HepG2 (cell line): ENCODE results near the gene FAM184B. TPM values are rescaled to one million over a fixed set of nuclear protein-coding genes. Genes with fewer than 3 reads are reported as not detected.
A peak's percentile ranks its signal among the peaks of the same experiment; 100 is the strongest.

ENCODE experiments used
- ADNP ChIP-seq: sonication (generic); formaldehyde crosslinking; IDR thresholded peaks from 2 replicates; pipeline ENCODE4 v1.4.0; 2020; ENCODE audit warnings: missing genetic modification reagents
- AHR ChIP-seq: IDR thresholded peaks from 2 replicates; pipeline ENCODE4 v1.6.1; 2018; ENCODE audit warnings: missing genetic modification reagents, missing compliant biosample characterization
- ARHGAP35 ChIP-seq: sonication (generic); formaldehyde crosslinking; IDR thresholded peaks from 2 replicates; pipeline ENCODE4 v1.9.0; 2022; ENCODE audit warnings: mild to moderate bottlenecking, inconsistent platforms, moderate library complexity, missing genetic modification reagents, borderline replicate concordance
- ISL2 ChIP-seq: sonication (generic); formaldehyde crosslinking; IDR thresholded peaks from 2 replicates; pipeline ENCODE4 v1.5.0; 2020; ENCODE audit warnings: missing genetic modification reagents
- KDM3A ChIP-seq: IDR thresholded peaks from 2 replicates; pipeline ENCODE4 v1.6.1; 2018; ENCODE audit warnings: low read depth, missing compliant biosample characterization
- MAFF ChIP-seq: IDR thresholded peaks from 2 replicates; pipeline ENCODE4 v1.6.1; 2011; ENCODE audit warnings: low read depth, low read length, improper control_type of control experiment
- MIER2 ChIP-seq: IDR thresholded peaks from 2 replicates; pipeline ENCODE4 v1.6.1; 2016; ENCODE audit warnings: missing biosample characterization, missing genetic modification reagents
- MZF1 ChIP-seq: sonication (generic); formaldehyde crosslinking; IDR thresholded peaks from 2 replicates; pipeline ENCODE4 v1.8.1; 2023; ENCODE audit warnings: mild to moderate bottlenecking, missing genetic modification reagents, borderline replicate concordance
- NFKBIZ ChIP-seq: IDR thresholded peaks from 2 replicates; pipeline ENCODE4 v1.6.1; 2018; ENCODE audit warnings: missing genetic modification reagents, missing compliant biosample characterization
- NONO ChIP-seq, 2 experiments: fragments of 450-650 bp in 1 of 2; sonication (generic) in 1 of 2; formaldehyde crosslinking in 1 of 2; IDR thresholded peaks in 1 of 2; conservative IDR thresholded peaks in 1 of 2; 2 replicates each; pipeline versions ENCODE4 v1.6.1 to v1.8.0; 2017 to 2022; ENCODE audit warnings: mild to moderate bottlenecking in 1 of 2, missing genetic modification reagents in 1 of 2, moderate library complexity in 1 of 2
- ONECUT2 ChIP-seq: sonication (generic); formaldehyde crosslinking; IDR thresholded peaks from 2 replicates; pipeline ENCODE4 v1.4.0; 2020; ENCODE audit warnings: missing genetic modification reagents
- PPARG ChIP-seq: conservative IDR thresholded peaks from 2 replicates; pipeline ENCODE4 v1.6.1; 2016; ENCODE audit warnings: missing biosample characterization, missing genetic modification reagents
- SALL1 ChIP-seq: sonication (generic); formaldehyde crosslinking; IDR thresholded peaks from 2 replicates; pipeline ENCODE4 v1.8.0; 2022; ENCODE audit warnings: mild to moderate bottlenecking, missing genetic modification reagents
- ZNF607 ChIP-seq: sonication (generic); formaldehyde crosslinking; IDR thresholded peaks from 2 replicates; pipeline ENCODE4 v1.5.1; 2020; ENCODE audit warnings: missing genetic modification reagents, mild to moderate bottlenecking, borderline replicate concordance
- ZNF644 ChIP-seq: IDR thresholded peaks from 2 replicates; pipeline ENCODE4 v1.6.1; 2016; ENCODE audit warnings: low read depth
- ZNF672 ChIP-seq: sonication (generic); formaldehyde crosslinking; IDR thresholded peaks from 2 replicates; pipeline ENCODE4 v1.8.1; 2022; ENCODE audit warnings: missing genetic modification reagents
- ZNF674 ChIP-seq: sonication (generic); formaldehyde crosslinking; IDR thresholded peaks from 2 replicates; pipeline ENCODE4 v1.5.0; 2020; ENCODE audit warnings: low read depth, mild to moderate bottlenecking, missing genetic modification reagents
- polyA plus RNA-seq, 8 experiments: library from polyadenylated mRNA; depleted of rRNA in 3 of 8; stranded (reverse) in 7 of 8; unstranded in 1 of 8; fragments of >200 nt; fragmentation: Illumina TruSeq in 4 of 8; extraction: Trizol in 4 of 8; gene quantifications; 2 replicates each; pipeline versions ENCODE4 v1.2.1 to v1.2.3, GENCODE V29; 2011 to 2016; ENCODE audit warnings: low read depth in 4 of 8, missing spikeins in 1 of 8, mixed read lengths in 1 of 8; ENCODE audit not compliant: insufficient read depth in 1 of 8
- total RNA-seq, 5 experiments: library from RNA; depleted of rRNA; stranded (reverse); fragments of >200 nt; fragmentation: Illumina TruSeq; extraction: Trizol; gene quantifications; 2 replicates each; pipeline ENCODE4 v1.2.3, GENCODE V29; 2016; ENCODE audit warnings: low read depth in 1 of 5
- TF ChIP-seq, protein P1 (sequence below): sonication (generic); formaldehyde crosslinking; IDR thresholded peaks from 2 replicates; pipeline ENCODE4 v1.5.0; 2020; ENCODE audit warnings: missing genetic modification reagents
- TF ChIP-seq, protein P2 (sequence below): sonication (generic); formaldehyde crosslinking; conservative IDR thresholded peaks from 2 replicates; pipeline ENCODE4 v1.4.0; 2020; ENCODE audit warnings: missing genetic modification reagents
- TF ChIP-seq, protein P3 (sequence below): fragments of 450-650 bp; IDR thresholded peaks from 2 replicates; pipeline ENCODE4 v1.6.1; 2016
- TF ChIP-seq, protein P4 (sequence below): IDR thresholded peaks from 2 replicates; pipeline ENCODE4 v1.6.1; 2018; ENCODE audit warnings: missing genetic modification reagents, mild to moderate bottlenecking, missing compliant biosample characterization
- TF ChIP-seq, protein P5 (sequence below): IDR thresholded peaks from 2 replicates; pipeline ENCODE4 v1.6.1; 2016; ENCODE audit warnings: missing biosample characterization, missing genetic modification reagents, low read depth

The FAM184B gene
- total and polyA plus RNA-seq, 2 of the 13 experiments (the other 11 are each of a cell fraction or from before 2014, with no cell fraction given) = not detected

DNA sequence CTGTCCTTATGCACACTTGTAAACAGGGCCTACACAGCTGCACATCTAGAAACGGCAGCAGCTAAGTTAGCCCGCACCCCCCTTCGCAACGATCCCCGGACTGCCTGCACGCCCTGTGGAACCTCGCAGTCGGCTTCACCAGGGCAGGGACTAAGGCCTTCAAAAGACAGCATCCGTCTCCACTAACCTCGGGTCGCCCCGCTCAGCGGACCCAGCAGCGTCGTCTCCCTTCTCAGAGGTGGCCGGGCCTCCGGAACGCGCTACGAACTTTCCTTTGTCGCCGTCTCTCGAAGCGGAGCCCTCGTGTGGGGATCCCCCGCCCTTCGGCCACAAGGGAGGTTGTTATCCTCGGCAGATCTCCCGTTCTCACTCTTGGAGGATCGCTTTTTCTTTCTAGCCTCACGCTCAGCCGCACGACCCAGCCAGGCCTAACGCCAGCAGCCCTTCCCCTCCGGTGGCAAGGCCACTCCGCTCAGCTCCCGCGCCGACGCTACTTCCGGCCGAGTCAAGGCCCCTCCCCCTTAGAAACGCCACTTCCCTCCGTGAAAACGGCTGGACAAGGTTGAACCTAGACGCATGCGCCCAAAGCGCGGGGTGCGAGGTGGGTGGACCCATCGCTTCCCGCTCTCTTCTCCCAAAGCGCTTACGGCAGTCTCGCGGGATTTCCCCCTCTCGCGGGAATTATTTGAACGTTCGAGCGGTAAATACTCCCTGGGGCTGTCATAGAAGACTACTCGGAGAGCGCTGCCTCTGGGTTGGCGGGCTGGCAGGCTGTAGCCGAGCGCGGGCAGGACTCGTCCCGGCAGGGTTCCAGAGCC lies 29.0 kb upstream of the FAM184B start, which contains the start of the genes DCAF16 and NCAPG (continued):
- TF ChIP-seq, protein P1, sequence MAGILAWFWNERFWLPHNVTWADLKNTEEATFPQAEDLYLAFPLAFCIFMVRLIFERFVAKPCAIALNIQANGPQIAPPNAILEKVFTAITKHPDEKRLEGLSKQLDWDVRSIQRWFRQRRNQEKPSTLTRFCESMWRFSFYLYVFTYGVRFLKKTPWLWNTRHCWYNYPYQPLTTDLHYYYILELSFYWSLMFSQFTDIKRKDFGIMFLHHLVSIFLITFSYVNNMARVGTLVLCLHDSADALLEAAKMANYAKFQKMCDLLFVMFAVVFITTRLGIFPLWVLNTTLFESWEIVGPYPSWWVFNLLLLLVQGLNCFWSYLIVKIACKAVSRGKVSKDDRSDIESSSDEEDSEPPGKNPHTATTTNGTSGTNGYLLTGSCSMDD (CRISPR knock-in tag) = no peak
- TF ChIP-seq, protein P2, sequence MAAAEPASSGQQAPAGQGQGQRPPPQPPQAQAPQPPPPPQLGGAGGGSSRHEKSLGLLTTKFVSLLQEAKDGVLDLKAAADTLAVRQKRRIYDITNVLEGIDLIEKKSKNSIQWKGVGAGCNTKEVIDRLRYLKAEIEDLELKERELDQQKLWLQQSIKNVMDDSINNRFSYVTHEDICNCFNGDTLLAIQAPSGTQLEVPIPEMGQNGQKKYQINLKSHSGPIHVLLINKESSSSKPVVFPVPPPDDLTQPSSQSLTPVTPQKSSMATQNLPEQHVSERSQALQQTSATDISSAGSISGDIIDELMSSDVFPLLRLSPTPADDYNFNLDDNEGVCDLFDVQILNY (CRISPR knock-in tag) = peak; percentile 97
- TF ChIP-seq ARHGAP35 (CRISPR knock-in tag) (0 out of 2 replicates have a peak, but pooled peaks have one; percentile 18), ZNF674 (CRISPR knock-in tag) (peak; percentile 96; the same call in 1 of the 2 replicates), ZNF672 (CRISPR knock-in tag) (peak; percentile 88; the same call in 1 of the 2 replicates), SALL1 (CRISPR knock-in tag) (peak; percentile 86), ZNF644 (CRISPR knock-in tag) (no peak), MIER2 (CRISPR knock-in tag) (no peak; the same call in 1 of the 2 replicates), MAFF (0 out of 2 replicates have a peak, but pooled peaks have one; percentile 3), AHR (CRISPR knock-in tag) (no peak), ADNP (CRISPR knock-in tag) (no peak), NONO (IDR thresholded peaks at IDR 0.05) (no peak), NONO (CRISPR knock-in tag; conservative IDR thresholded peaks at IDR 0.05) (peak; percentile 85), NFKBIZ (CRISPR knock-in tag) (peak; percentile 22; the same call in 1 of the 2 replicates), ZNF607 (peak; percentile 75; the same call in 1 of the 2 replicates), ISL2 (CRISPR knock-in tag) (0 out of 2 replicates have a peak, but pooled peaks have one; percentile 23), PPARG (CRISPR knock-in tag) (peak; percentile 37; the same call in 1 of the 2 replicates), KDM3A (no peak; the same call in 1 of the 2 replicates), MZF1 (CRISPR knock-in tag) (peak; percentile 83; the same call in 1 of the 2 replicates), ONECUT2 (CRISPR knock-in tag) (no peak)
- TF ChIP-seq, protein P3, sequence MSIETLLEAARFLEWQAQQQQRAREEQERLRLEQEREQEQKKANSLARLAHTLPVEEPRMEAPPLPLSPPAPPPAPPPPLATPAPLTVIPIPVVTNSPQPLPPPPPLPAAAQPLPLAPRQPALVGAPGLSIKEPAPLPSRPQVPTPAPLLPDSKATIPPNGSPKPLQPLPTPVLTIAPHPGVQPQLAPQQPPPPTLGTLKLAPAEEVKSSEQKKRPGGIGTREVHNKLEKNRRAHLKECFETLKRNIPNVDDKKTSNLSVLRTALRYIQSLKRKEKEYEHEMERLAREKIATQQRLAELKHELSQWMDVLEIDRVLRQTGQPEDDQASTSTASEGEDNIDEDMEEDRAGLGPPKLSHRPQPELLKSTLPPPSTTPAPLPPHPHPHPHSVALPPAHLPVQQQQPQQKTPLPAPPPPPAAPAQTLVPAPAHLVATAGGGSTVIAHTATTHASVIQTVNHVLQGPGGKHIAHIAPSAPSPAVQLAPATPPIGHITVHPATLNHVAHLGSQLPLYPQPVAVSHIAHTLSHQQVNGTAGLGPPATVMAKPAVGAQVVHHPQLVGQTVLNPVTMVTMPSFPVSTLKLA = peak; percentile 57
- TF ChIP-seq, protein P4, sequence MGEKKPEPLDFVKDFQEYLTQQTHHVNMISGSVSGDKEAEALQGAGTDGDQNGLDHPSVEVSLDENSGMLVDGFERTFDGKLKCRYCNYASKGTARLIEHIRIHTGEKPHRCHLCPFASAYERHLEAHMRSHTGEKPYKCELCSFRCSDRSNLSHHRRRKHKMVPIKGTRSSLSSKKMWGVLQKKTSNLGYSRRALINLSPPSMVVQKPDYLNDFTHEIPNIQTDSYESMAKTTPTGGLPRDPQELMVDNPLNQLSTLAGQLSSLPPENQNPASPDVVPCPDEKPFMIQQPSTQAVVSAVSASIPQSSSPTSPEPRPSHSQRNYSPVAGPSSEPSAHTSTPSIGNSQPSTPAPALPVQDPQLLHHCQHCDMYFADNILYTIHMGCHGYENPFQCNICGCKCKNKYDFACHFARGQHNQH = peak; percentile 85
- TF ChIP-seq, protein P5, sequence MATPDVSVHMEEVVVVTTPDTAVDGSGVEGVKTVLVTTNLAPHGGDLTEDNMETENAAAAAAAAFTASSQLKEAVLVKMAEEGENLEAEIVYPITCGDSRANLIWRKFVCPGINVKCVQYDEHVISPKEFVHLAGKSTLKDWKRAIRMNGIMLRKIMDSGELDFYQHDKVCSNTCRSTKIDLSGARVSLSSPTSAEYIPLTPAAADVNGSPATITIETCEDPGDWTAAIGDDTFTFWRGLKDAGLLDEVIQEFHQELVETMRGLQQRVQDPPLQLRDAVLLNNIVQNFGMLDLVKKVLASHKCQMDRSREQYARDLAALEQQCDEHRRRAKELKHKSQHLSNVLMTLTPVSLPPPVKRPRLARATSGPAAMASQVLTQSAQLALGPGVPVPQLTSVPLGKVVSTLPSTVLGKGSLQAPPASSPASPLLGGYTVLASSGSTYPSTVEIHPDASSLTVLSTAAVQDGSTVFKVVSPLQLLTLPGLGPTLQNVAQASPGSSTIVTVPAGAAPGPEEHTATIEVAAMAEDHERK (CRISPR knock-in tag) = no peak
